Measurements from ENCODE around the gene ROPN1L. TPM values are rescaled to one million over a fixed set of nuclear protein-coding genes. Genes with fewer than 3 reads are reported as not detected.

Gene ROPN1L
- total and polyA plus RNA-seq, 12 donors = 0.15 to 3.9 (median 0.42) TPM; not detected in 3

- no peak for DNase-seq
- no peaks in the 10 kb centered on the region for H3K9me3 ChIP-seq (replicated peaks in 1 of 3)
- intact Hi-C loops (cut with DNase I) = no loop called here
- H3K4me1 ChIP-seq (replicated peaks in 1 of 2) = no peaks in the 10 kb centered on the region
- no peaks in the 10 kb centered on the region for H3K36me3 ChIP-seq (replicated peaks in 1 of 2)
- H3K27ac ChIP-seq = no peak overlapping the region
- H3K27me3 ChIP-seq = peaks cover 11% of the 10 kb centered on the region
- TF ChIP-seq POLR2A (IDR thresholded peaks at IDR 0.05) = no peak
- TF ChIP-seq CTCF (IDR thresholded peaks at IDR 0.05) = no peak
- no peak overlapping the region for H3K4me3 ChIP-seq
- WGBS, 4 donors = 87 to 94% (median 89%) methylated on average over 11 of the region's 11 CpGs
These were observed 22.5 kb downstream of the ROPN1L start for GRCh38 chr5:10464173-10464572.

- intact Hi-C loops (cut with DNase I) = no loop called here
- no peaks in the 10 kb centered on the region for H3K36me3 ChIP-seq (replicated peaks in 1 of 2)
- H3K4me3 ChIP-seq = no peak overlapping the region
- no peaks in the 10 kb centered on the region for H3K9me3 ChIP-seq (replicated peaks in 1 of 3)
- H3K27ac ChIP-seq = no peak overlapping the region
- H3K27me3 ChIP-seq = peaks cover 11% of the 10 kb centered on the region
- H3K4me1 ChIP-seq (replicated peaks in 1 of 2) = no peaks in the 10 kb centered on the region
- TF ChIP-seq POLR2A (IDR thresholded peaks at IDR 0.05) (no peak), CTCF (IDR thresholded peaks at IDR 0.05) (no peak)
- 89 to 94% (median 91%) methylated on average over 10 of the region's 10 CpGs for WGBS, 4 donors
- no peak for DNase-seq
These were observed 24.0 kb downstream of the ROPN1L start for GRCh38 chr5:10465726-10466125.

- H3K4me1 ChIP-seq (replicated peaks in 1 of 2) = no peaks in the 10 kb centered on the region
- H3K36me3 ChIP-seq (replicated peaks in 1 of 2) = no peaks in the 10 kb centered on the region
- no peak overlapping the region for H3K27ac ChIP-seq
- peaks cover 11% of the 10 kb centered on the region for H3K27me3 ChIP-seq
- no peaks in the 10 kb centered on the region for H3K9me3 ChIP-seq (replicated peaks in 1 of 3)
- no peak overlapping the region for H3K4me3 ChIP-seq
- no peak for DNase-seq
- WGBS, 4 donors = 83 to 87% (median 85%) methylated on average over 17 of the region's 17 CpGs
- intact Hi-C loops (cut with DNase I) = no loop called here
- TF ChIP-seq CTCF (IDR thresholded peaks at IDR 0.05) (no peak), POLR2A (IDR thresholded peaks at IDR 0.05) (no peak)
These were observed 24.9 kb downstream of the ROPN1L start for GRCh38 chr5:10466446-10467073.

- intact Hi-C loops (cut with DNase I) = no loop called here
- no peaks in the 10 kb centered on the region for H3K36me3 ChIP-seq (replicated peaks in 1 of 2)
- DNase-seq = no peak
These were observed 25.9 kb downstream of the ROPN1L start for GRCh38 chr5:10467281-10468198.

More at GRCh38 chr5:10467281-10468198, 25.9 kb downstream of the ROPN1L start:
- Histone ChIP-seq H3K4me3 (no peak overlapping the region), H3K9me3 (replicated peaks in 1 of 3) (no peaks in the 10 kb centered on the region), H3K27me3 (peaks cover 11% of the 10 kb centered on the region), H3K27ac (no peak overlapping the region), H3K4me1 (replicated peaks in 1 of 2) (no peaks in the 10 kb centered on the region)
- 43 to 57% (median 54%) methylated on average over 16 to 21 of the region's 21 CpGs for WGBS, 4 donors
- TF ChIP-seq POLR2A (IDR thresholded peaks at IDR 0.05) (no peak), CTCF (IDR thresholded peaks at IDR 0.05) (no peak)
